HepG2 (cell line): ENCODE data around the gene WDR43. TPM values are rescaled to one million over a fixed set of nuclear protein-coding genes. Genes with fewer than 3 reads are reported as not detected.

Experiments used
- ATAC-seq: fragments of 200-7000 bp; cut with Tn5 transposase; 3 replicates; pipeline ENCODE4 v1.9.1; 2020; ENCODE audit warnings: mild to moderate bottlenecking, moderate library complexity
- BruUV-seq: library from RNA; stranded (reverse); fragments of 400-500 nt; replicated peaks from 2 replicates; lab custom pipeline; 2021; lab: Mats Ljungman, UMichigan
- CTCF ChIA-PET: fragments of 300-600 bp; formaldehyde crosslinking; extraction: SDS; loops from one replicate; lab custom pipeline; 2021; ENCODE audit warnings: low total read pairs, inconsistent platforms, low intra/inter-chr PET ratio; lab: Yijun Ruan, JAX
- POLR2A ChIA-PET: fragments of 350-600 bp; sonication (Branson Sonifier 250); formaldehyde crosslinking; loops from one replicate; lab custom pipeline; 2020; ENCODE audit warnings: antibody characterized with exemption, inconsistent platforms; lab: Yijun Ruan, JAX
- DNase-seq: peaks from one replicate; pipeline ENCODE4 v3.0.0-alpha.2; 2015; ENCODE audit warnings: low spot score
- FAIRE-seq: peaks from 3 replicates; lab custom pipeline; 2011; peaks lifted over from hg19 to GRCh38; lab: Jason Lieb, UNC
- H2AFZ ChIP-seq: one replicate; pipeline ENCODE4 v1.6.1; 2011; ENCODE audit warnings: low read length, inconsistent platforms
- H3K27ac ChIP-seq: fragments of 300-600 bp; 3 replicates; pipeline ENCODE4 v1.8.0; 2011; ENCODE audit warnings: mixed run types, mild to moderate bottlenecking, mixed read lengths, low read length, inconsistent platforms; ENCODE audit not compliant: insufficient read depth; ENCODE audit errors: extremely low read length
- H3K27me3 ChIP-seq, 2 experiments: fragments of 200-600 bp in 1 of 2; 2 replicates in 1 of 2; 3 replicates in 1 of 2; pipeline versions ENCODE4 v1.6.0 to v1.8.0; 2011; ENCODE audit warnings: low read length in 2 of 2, mild to moderate bottlenecking in 2 of 2, moderate library complexity in 2 of 2, inconsistent platforms in 1 of 2; ENCODE audit not compliant: insufficient read depth in 2 of 2, control insufficient read depth in 1 of 2
- H3K36me3 ChIP-seq, 2 experiments: fragments of 200-600 bp in 1 of 2; replicated peaks in 1 of 2; 2 replicates in 1 of 2; 3 replicates in 1 of 2; pipeline versions ENCODE4 v1.5.1 to v1.8.0; 2011; ENCODE audit warnings: low read length in 2 of 2, inconsistent platforms in 1 of 2; ENCODE audit not compliant: insufficient read depth in 2 of 2, control insufficient read depth in 1 of 2
- H3K4me1 ChIP-seq: 2 replicates; pipeline ENCODE4 v1.5.1; 2012; ENCODE audit warnings: low read length, inconsistent platforms; ENCODE audit not compliant: insufficient read depth
- H3K4me2 ChIP-seq: 2 replicates; pipeline ENCODE4 v1.6.0; 2011; ENCODE audit warnings: low read depth, low read length, inconsistent platforms
- H3K4me3 ChIP-seq, 3 experiments: fragments of 200-600 bp in 1 of 3; sonication (generic), shearing (Covaris generic) in 1 of 3; replicated peaks in 1 of 3; 2 replicates each; pipeline ENCODE4 v1.5.1; 2011 to 2016; ENCODE audit warnings: low read length in 3 of 3, inconsistent platforms in 2 of 3, low read depth in 2 of 3, mild to moderate bottlenecking in 2 of 3, control low read depth in 1 of 3, mixed read lengths in 1 of 3; ENCODE audit not compliant: insufficient read depth in 1 of 3
- H3K79me2 ChIP-seq: one replicate; pipeline ENCODE4 v1.6.1; 2011; ENCODE audit warnings: low read length, inconsistent platforms; ENCODE audit not compliant: insufficient read depth
- H3K9ac ChIP-seq: 2 replicates; pipeline ENCODE4 v1.6.0; 2011; ENCODE audit warnings: mild to moderate bottlenecking, low read depth, low read length, inconsistent platforms; ENCODE audit not compliant: insufficient read depth
- H3K9me3 ChIP-seq: 2 replicates; pipeline ENCODE4 v1.5.1; 2012; ENCODE audit warnings: mild to moderate bottlenecking, low read length
- H4K20me1 ChIP-seq: 2 replicates; pipeline ENCODE4 v1.6.0; 2011; ENCODE audit warnings: inconsistent platforms, mild to moderate bottlenecking, low read length, moderate library complexity; ENCODE audit not compliant: insufficient read depth
- CENPBD1 ChIP-seq: sonication (generic); formaldehyde crosslinking; IDR thresholded peaks from 2 replicates; pipeline ENCODE4 v1.8.0; 2022; ENCODE audit warnings: missing genetic modification reagents, low read depth, mild to moderate bottlenecking, borderline replicate concordance
- CTCF ChIP-seq: sonication (generic); formaldehyde crosslinking; IDR thresholded peaks from 2 replicates; pipeline ENCODE4 v1.5.0; 2020; ENCODE audit warnings: mild to moderate bottlenecking, missing genetic modification reagents, moderate library complexity
- NCOA1 ChIP-seq: sonication (generic); formaldehyde crosslinking; IDR thresholded peaks from 2 replicates; pipeline ENCODE4 v1.9.0; 2021; ENCODE audit warnings: missing genetic modification reagents
- POLR2AphosphoS5 ChIP-seq: IDR thresholded peaks from 2 replicates; pipeline ENCODE4 v1.6.1; 2012; ENCODE audit warnings: low read depth, low read length
- POLR2G ChIP-seq: fragments of 200-400 bp; formaldehyde crosslinking; IDR thresholded peaks from 2 replicates; pipeline ENCODE4 v1.6.1; 2018; ENCODE audit warnings: mild to moderate bottlenecking, low read depth, low read length, moderate library complexity
- PRDM4 ChIP-seq: sonication (generic); formaldehyde crosslinking; IDR thresholded peaks from 2 replicates; pipeline ENCODE4 v1.9.0; 2021; ENCODE audit warnings: missing genetic modification reagents, borderline replicate concordance
- SRY ChIP-seq: sonication (generic); formaldehyde crosslinking; IDR thresholded peaks from 2 replicates; pipeline ENCODE4 v1.8.0; 2022; ENCODE audit warnings: mild to moderate bottlenecking, missing genetic modification reagents
- ZBED4 ChIP-seq: sonication (generic); formaldehyde crosslinking; IDR thresholded peaks from 2 replicates; pipeline ENCODE4 v1.4.0; 2020; ENCODE audit warnings: missing genetic modification reagents, borderline replicate concordance
- ZNF138 ChIP-seq: sonication (generic); formaldehyde crosslinking; IDR thresholded peaks from 2 replicates; pipeline ENCODE4 v1.5.0; 2020; ENCODE audit warnings: mild to moderate bottlenecking, low read depth, missing genetic modification reagents
- ZNF224 ChIP-seq: sonication (generic); formaldehyde crosslinking; IDR thresholded peaks from 2 replicates; pipeline ENCODE4 v1.5.0; 2020; ENCODE audit warnings: mild to moderate bottlenecking, missing genetic modification reagents
- ZNF496 ChIP-seq: sonication (generic); formaldehyde crosslinking; IDR thresholded peaks from 2 replicates; pipeline ENCODE4 v1.8.1; 2023; ENCODE audit warnings: mild to moderate bottlenecking, moderate library complexity, missing genetic modification reagents; ENCODE audit not compliant: insufficient replicate concordance
- ZNF513 ChIP-seq: sonication (generic); formaldehyde crosslinking; conservative IDR thresholded peaks from 2 replicates; pipeline ENCODE4 v1.5.0; 2020; ENCODE audit warnings: missing genetic modification reagents
- ZNF724P ChIP-seq: sonication (generic); formaldehyde crosslinking; IDR thresholded peaks from 2 replicates; pipeline ENCODE4 v1.8.0; 2022; ENCODE audit warnings: missing genetic modification reagents, borderline replicate concordance
- ZNF749 ChIP-seq: sonication (generic); formaldehyde crosslinking; IDR thresholded peaks from 2 replicates; pipeline ENCODE4 v1.8.0; 2022; ENCODE audit warnings: mild to moderate bottlenecking, missing genetic modification reagents, moderate library complexity, borderline replicate concordance
- WGBS: methylation state at CpG from one replicate; pipeline ENCODE4 v1.1.6; 2017; ENCODE audit warnings: low lambda C conversion rate; 5-methylcytosine and 5-hydroxymethylcytosine counted together
- in situ Hi-C: cut with HindIII; loops from 2 replicates; pipeline ENCODE4 v1.10.0; 2017; ENCODE audit warnings: low pct_unique_long_range_greater_than_20kb; ENCODE audit not compliant: extremely low pct_ligation_motif_present
- intact Hi-C: fragments of 100-400 bp; cut with micrococcal nuclease; formaldehyde crosslinking; loops from one replicate; pipeline ENCODE4 v1.10.0; 2022; ENCODE audit not compliant: unreplicated experiment
- polyA plus RNA-seq, 8 experiments: library from polyadenylated mRNA; depleted of rRNA in 3 of 8; stranded (reverse) in 7 of 8; unstranded in 1 of 8; fragments of >200 nt; fragmentation: Illumina TruSeq in 4 of 8; extraction: Trizol in 4 of 8; gene quantifications; 2 replicates each; pipeline versions ENCODE4 v1.2.1 to v1.2.3, GENCODE V29; 2011 to 2016; ENCODE audit warnings: low read depth in 4 of 8, missing spikeins in 1 of 8, mixed read lengths in 1 of 8; ENCODE audit not compliant: insufficient read depth in 1 of 8
- total RNA-seq, 5 experiments: library from RNA; depleted of rRNA; stranded (reverse); fragments of >200 nt; fragmentation: Illumina TruSeq; extraction: Trizol; gene quantifications; 2 replicates each; pipeline ENCODE4 v1.2.3, GENCODE V29; 2016; ENCODE audit warnings: low read depth in 1 of 5

The WDR43 gene
- total and polyA plus RNA-seq, 2 of the 13 experiments (the other 11 are each of a cell fraction or from before 2014, with no cell fraction given), result 121 to 167 TPM

GRCh38 chr2:28941008-28941407, 46.5 kb downstream of the WDR43 start:
- Histone ChIP-seq H3K4me3 (no peak overlapping the region), H3K79me2 (no peaks in the 10 kb centered on the region), H3K9me3 (no peaks in the 10 kb centered on the region), H3K27me3 (no peaks in the 10 kb centered on the region), H3K9ac (no peak overlapping the region), H3K36me3 (peaks cover 47 to 92% of the 10 kb centered on the region in 2 experiments), H4K20me1 (peaks cover 4% of the 10 kb centered on the region; the same call in 1 of the 2 replicates), H2AFZ (no peak overlapping the region), H3K4me1 (no peaks in the 10 kb centered on the region), H3K4me2 (no peak overlapping the region), H3K27ac (no peak overlapping the region)
- in situ Hi-C loops (loop anchor here (10.0 kb wide), 1 partner anchor 116 kb away; no protein-coding TSS in a partner anchor), intact Hi-C loops (no loop called here)
- WGBS, result 98% methylated on average over 3 of the region's 3 CpGs
- ATAC-seq, result no peak
- no peak for FAIRE-seq
- no TSS peak for BruUV-seq
- POLR2A ChIA-PET, result no interaction called here
- CTCF ChIA-PET, result no interaction called here
- no peak for DNase-seq
- TF ChIP-seq NCOA1 (CRISPR knock-in tag) (no peak), ZNF749 (CRISPR knock-in tag) (no peak), POLR2G (0 out of 2 replicates have a peak, but pooled peaks have one; percentile 34), SRY (no peak), ZNF496 (CRISPR knock-in tag) (no peak), CENPBD1 (CRISPR knock-in tag) (no peak), POLR2AphosphoS5 (no peak), CTCF (CRISPR knock-in tag) (no peak), ZNF513 (CRISPR knock-in tag) (no peak), ZNF724P (CRISPR knock-in tag) (no peak), ZNF224 (CRISPR knock-in tag) (no peak), PRDM4 (CRISPR knock-in tag) (no peak), ZNF138 (no peak), ZBED4 (CRISPR knock-in tag) (no peak)
